ENCODE data around the gene DCC. TPM values are rescaled to one million over a fixed set of nuclear protein-coding genes. Genes with fewer than 3 reads are reported as not detected.

Gene DCC
- total and polyA plus RNA-seq, 3 donors from 2014 or later, result 7.9 to 42.1 (median 24.5) TPM

DNA sequence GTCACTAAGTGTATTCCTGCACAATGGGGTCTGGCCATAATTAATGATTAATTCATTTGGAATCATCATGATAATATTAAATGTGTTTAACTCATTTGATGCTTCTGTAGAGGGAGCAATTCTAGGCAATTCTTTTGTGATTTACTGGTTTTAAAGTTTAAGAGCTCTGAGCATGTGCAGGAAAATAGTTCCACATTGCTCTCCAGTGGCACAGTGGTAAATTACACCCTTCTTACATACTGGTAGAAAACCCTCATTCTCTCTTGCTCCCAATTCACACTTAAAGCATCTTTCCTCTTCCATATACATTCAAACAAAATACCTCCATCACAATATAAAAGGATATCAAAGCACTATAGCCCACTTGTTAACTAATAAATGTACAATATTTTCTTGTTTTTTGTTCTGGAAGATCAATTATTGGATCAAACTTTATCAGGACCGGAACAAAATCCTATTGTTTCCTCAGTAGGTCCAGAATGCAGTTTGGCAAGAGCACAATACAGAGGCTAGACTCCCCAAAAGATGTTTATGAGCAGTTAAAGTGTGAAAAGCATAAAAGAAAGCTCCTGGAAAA lies 1040.2 kb downstream of the DCC start:
- Histone ChIP-seq H3K4me3 (no peak overlapping the region), H3K27me3 (no peaks in the 10 kb centered on the region), H3K4me1 (no peaks in the 10 kb centered on the region), H3K36me3 (ENCODE audit: low read depth, missing control alignments) (no peaks in the 10 kb centered on the region), H3K27ac (no peak overlapping the region), H3K9me3 (no peaks in the 10 kb centered on the region)
- TF ChIP-seq POLR2A (IDR thresholded peaks at IDR 0.05), result no peak
- TF ChIP-seq CTCF (IDR thresholded peaks at IDR 0.05), result peak in 2 of 3 experiments; percentile 29 to 40
- WGBS, 2 donors, result 90 to 94% methylated on average over 1 of the region's 1 CpG
- DNase-seq, result no peak
- intact Hi-C loops (cut with DNase I; ENCODE audit: low total_unique reads), result no loop called here

DNA sequence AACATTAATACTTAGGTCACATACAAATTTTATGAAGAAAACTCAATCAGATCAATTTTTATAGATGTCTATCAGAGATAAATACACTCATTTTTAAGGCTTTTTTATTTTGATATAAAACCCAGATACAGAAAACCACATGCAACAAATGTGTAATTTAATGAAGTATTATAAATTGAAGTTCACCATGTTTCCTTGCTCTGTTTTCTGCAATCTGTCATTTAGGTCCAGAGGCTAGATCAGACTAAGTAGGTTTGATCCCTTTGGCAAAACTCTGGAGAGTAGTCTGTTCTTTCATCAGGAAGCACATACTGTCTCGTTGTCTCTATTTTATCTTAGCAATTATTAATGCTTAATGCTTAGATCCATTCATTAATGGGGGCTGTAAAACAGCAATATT lies 1042.9 kb downstream of the DCC start:
- TF ChIP-seq POLR2A (IDR thresholded peaks at IDR 0.05) (no peak), CTCF (IDR thresholded peaks at IDR 0.05) (no peak)
- Histone ChIP-seq H3K9me3 (no peaks in the 10 kb centered on the region), H3K4me3 (no peak overlapping the region), H3K27me3 (no peaks in the 10 kb centered on the region), H3K4me1 (no peaks in the 10 kb centered on the region), H3K36me3 (ENCODE audit: low read depth, missing control alignments) (no peaks in the 10 kb centered on the region), H3K27ac (no peak overlapping the region)
- WGBS, 2 donors, result 34 to 47% methylated on average over 1 of the region's 1 CpG
- intact Hi-C loops (cut with DNase I; ENCODE audit: low total_unique reads), result no loop called here
- DNase-seq, result no peak

- Histone ChIP-seq H3K9me3 (no peaks in the 10 kb centered on the region), H3K27me3 (no peaks in the 10 kb centered on the region), H3K36me3 (ENCODE audit: low read depth, missing control alignments) (no peaks in the 10 kb centered on the region), H3K27ac (no peak overlapping the region), H3K4me3 (no peak overlapping the region), H3K4me1 (no peaks in the 10 kb centered on the region)
- WGBS, 2 donors, result 71 to 73% methylated on average over 3 of the region's 3 CpGs
- TF ChIP-seq CTCF (IDR thresholded peaks at IDR 0.05) (no peak), POLR2A (IDR thresholded peaks at IDR 0.05) (no peak)
- no peak for DNase-seq
- intact Hi-C loops (cut with DNase I; ENCODE audit: low total_unique reads), result no loop called here
These were observed 1045.9 kb downstream of the DCC start for GRCh38 chr18:53385889-53386288.

DNA sequence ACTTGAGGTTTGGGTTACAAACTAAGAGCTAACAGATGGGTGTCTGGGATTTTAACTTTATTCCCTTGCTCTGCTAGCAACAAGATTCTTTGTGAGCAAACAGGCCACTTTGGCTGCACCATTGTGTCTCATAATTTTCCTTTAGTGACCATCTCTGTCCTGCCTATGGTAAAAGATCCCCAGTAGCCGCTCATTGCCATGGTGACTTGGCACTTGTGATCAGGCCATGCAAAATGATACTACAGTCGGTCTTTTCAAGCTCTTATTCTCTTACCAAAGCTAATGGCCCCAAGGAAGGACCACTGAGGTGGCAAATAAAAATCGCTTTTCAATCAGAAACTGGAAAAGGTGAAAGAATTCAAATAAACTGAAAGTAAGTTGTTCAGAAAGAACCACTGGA lies 1047.6 kb downstream of the DCC start:
- Histone ChIP-seq H3K4me3 (no peak overlapping the region), H3K27me3 (no peaks in the 10 kb centered on the region), H3K4me1 (no peaks in the 10 kb centered on the region), H3K36me3 (ENCODE audit: low read depth, missing control alignments) (no peaks in the 10 kb centered on the region), H3K9me3 (no peaks in the 10 kb centered on the region), H3K27ac (no peak overlapping the region)
- no peak for DNase-seq
- intact Hi-C loops (cut with DNase I; ENCODE audit: low total_unique reads), result no loop called here
- TF ChIP-seq POLR2A (IDR thresholded peaks at IDR 0.05), result no peak
- no peak for TF ChIP-seq CTCF (IDR thresholded peaks at IDR 0.05)
- 81 to 92% methylated on average over 3 of the region's 3 CpGs for WGBS, 2 donors

DNA sequence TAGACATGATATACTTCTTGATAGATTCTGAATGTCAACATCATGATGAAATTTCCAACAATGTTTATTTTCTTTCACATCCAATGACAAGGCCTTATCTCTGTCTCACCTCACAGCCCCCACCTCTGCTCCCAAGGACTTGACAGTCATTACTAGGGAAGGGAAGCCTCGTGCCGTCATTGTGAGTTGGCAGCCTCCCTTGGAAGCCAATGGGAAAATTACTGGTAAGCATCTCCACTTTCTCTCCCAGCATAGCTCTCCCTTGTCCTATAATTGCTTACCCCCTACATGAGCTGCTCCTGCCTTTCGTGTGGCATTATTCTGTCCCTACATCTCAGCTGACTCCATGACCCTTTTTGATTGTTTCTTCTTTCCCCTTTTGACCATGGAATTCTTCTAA lies 1062.7 kb downstream of the DCC start:
- intact Hi-C loops (cut with DNase I; ENCODE audit: low total_unique reads), result no loop called here
- no peaks in the 10 kb centered on the region for H3K4me1 ChIP-seq
- no peaks in the 10 kb centered on the region for H3K27me3 ChIP-seq
- no peaks in the 10 kb centered on the region for H3K36me3 ChIP-seq (ENCODE audit: low read depth, missing control alignments)
- no peak for DNase-seq
- H3K4me3 ChIP-seq, result no peak overlapping the region
- TF ChIP-seq POLR2A (IDR thresholded peaks at IDR 0.05) (no peak), CTCF (IDR thresholded peaks at IDR 0.05) (no peak)
- WGBS, 2 donors, result 83 to 87% methylated on average over 3 of the region's 3 CpGs
- no peak overlapping the region for H3K27ac ChIP-seq
- H3K9me3 ChIP-seq, result no peaks in the 10 kb centered on the region

Measured in testis (tissue), 3 donors.